A549 (cell line): Measurements from ENCODE around the gene KCNH6. TPM values are rescaled to one million over a fixed set of nuclear protein-coding genes. Genes with fewer than 3 reads are reported as not detected.

Experiments used
- ATAC-seq, 2 experiments: fragments of 200-7000 bp in 1 of 2; fragments of >200 bp in 1 of 2; cut with Nextera tagmentation in 1 of 2; cut with Tn5 transposase in 1 of 2; 3 replicates each; pipeline versions ENCODE4 v1.8.0 to v1.9.1; 2018 to 2020; ENCODE audit warnings: mild to moderate bottlenecking in 1 of 2, moderate library complexity in 1 of 2
- CTCF ChIA-PET: fragments of 300-600 bp; sonication (Branson Sonifier 250); formaldehyde crosslinking; extraction: SDS; loops from one replicate; lab custom pipeline; 2021; ENCODE audit warnings: antibody characterized with exemption, inconsistent platforms; lab: Yijun Ruan, JAX
- POLR2A ChIA-PET: fragments of 350-600 bp; formaldehyde crosslinking; extraction: SDS; loops from one replicate; lab custom pipeline; 2021; ENCODE audit warnings: antibody characterized with exemption, inconsistent platforms; lab: Yijun Ruan, JAX
- DNase-seq, 2 experiments: peaks; one replicate each; pipeline versions ENCODE4 v3.0.0 to v3.0.0-alpha.2; 2011 to 2016; ENCODE audit warnings: low read depth in 1 of 2, low spot score in 1 of 2
- FAIRE-seq: peaks from 2 replicates; lab custom pipeline; 2011; peaks lifted over from hg19 to GRCh38; lab: Jason Lieb, UNC
- H3K27ac ChIP-seq, 2 experiments: fragments of >200 bp; sonication (Bioruptor Twin); formaldehyde crosslinking; 3 replicates each; pipeline ENCODE4 v1.5.1; 2016 to 2017
- H3K4me1 ChIP-seq: fragments of >200 bp; sonication (Bioruptor Twin); formaldehyde crosslinking; 3 replicates; pipeline ENCODE4 v1.6.1; 2016
- H3K4me2 ChIP-seq: fragments of >200 bp; sonication (Bioruptor Twin); formaldehyde crosslinking; 3 replicates; pipeline ENCODE4 v1.6.1; 2016
- H3K4me3 ChIP-seq: fragments of >200 bp; sonication (Bioruptor Twin); formaldehyde crosslinking; 3 replicates; pipeline ENCODE4 v1.5.1; 2016
- H3K9me3 ChIP-seq: fragments of >200 bp; sonication (Bioruptor Twin); formaldehyde crosslinking; 3 replicates; pipeline ENCODE4 v1.6.1; 2016
- BHLHE40 ChIP-seq: IDR thresholded peaks from 2 replicates; pipeline ENCODE4 v1.6.1; 2012; ENCODE audit warnings: low read depth, low read length, inconsistent platforms
- CBX2 ChIP-seq: fragments of 200-600 bp; sonication (generic); IDR thresholded peaks from 2 replicates; pipeline ENCODE4 v1.6.1; 2016; ENCODE audit warnings: low read depth, mild to moderate bottlenecking, borderline replicate concordance
- CBX8 ChIP-seq: fragments of 200-600 bp; sonication (generic); IDR thresholded peaks from 2 replicates; pipeline ENCODE4 v1.6.1; 2016
- E2F6 ChIP-seq: IDR thresholded peaks from 2 replicates; pipeline ENCODE4 v1.6.1; 2012; ENCODE audit warnings: low read depth, borderline replicate concordance
- EHF ChIP-seq: fragments of 250-450 bp; sonication (Bioruptor Pico); IDR thresholded peaks from 2 replicates; pipeline ENCODE4 v1.5.0; 2020; ENCODE audit warnings: mild to moderate bottlenecking
- EHMT2 ChIP-seq: fragments of 200-600 bp; sonication (generic); IDR thresholded peaks from 2 replicates; pipeline ENCODE4 v1.6.1; 2016; ENCODE audit warnings: antibody characterized with exemption, low read depth, mild to moderate bottlenecking, moderate library complexity
- EP300 ChIP-seq, 2 experiments: fragments of >200 bp; sonication (Bioruptor Twin); formaldehyde crosslinking; IDR thresholded peaks; 2 replicates in 1 of 2; 3 replicates in 1 of 2; pipeline ENCODE4 v1.6.1; 2016 to 2017
- FOSB ChIP-seq: fragments of 250-450 bp; sonication (Bioruptor Pico); IDR thresholded peaks from 2 replicates; pipeline ENCODE4 v1.5.0; 2020; ENCODE audit warnings: mild to moderate bottlenecking, moderate library complexity
- GATA3 ChIP-seq: IDR thresholded peaks from 2 replicates; pipeline ENCODE4 v1.6.1; 2012; ENCODE audit warnings: borderline replicate concordance
- HDAC2 ChIP-seq: fragments of 200-600 bp; sonication (generic); IDR thresholded peaks from 2 replicates; pipeline ENCODE4 v1.6.1; 2016
- HES2 ChIP-seq: fragments of >200 bp; sonication (Bioruptor Twin); formaldehyde crosslinking; IDR thresholded peaks from 2 replicates; pipeline ENCODE4 v1.6.1; 2016
- HEYL ChIP-seq: fragments of 250-450 bp; sonication (Bioruptor Pico); IDR thresholded peaks from 2 replicates; pipeline ENCODE4 v1.8.0; 2021; ENCODE audit warnings: mild to moderate bottlenecking, moderate library complexity
- HOXA7 ChIP-seq: fragments of 250-450 bp; sonication (Bioruptor Pico); IDR thresholded peaks from 2 replicates; pipeline ENCODE4 v1.5.0; 2020; ENCODE audit warnings: mild to moderate bottlenecking, moderate library complexity
- HOXB5 ChIP-seq: fragments of 250-450 bp; sonication (Bioruptor Pico); IDR thresholded peaks from 2 replicates; pipeline ENCODE4 v1.5.0; 2020; ENCODE audit warnings: mild to moderate bottlenecking, moderate library complexity
- JUN ChIP-seq, 2 experiments: fragments of >200 bp; sonication (Bioruptor Twin); formaldehyde crosslinking; IDR thresholded peaks; 2 replicates in 1 of 2; 3 replicates in 1 of 2; pipeline ENCODE4 v1.6.1; 2016 to 2017
- JUNB ChIP-seq: fragments of >200 bp; sonication (Bioruptor Twin); formaldehyde crosslinking; IDR thresholded peaks from 2 replicates; pipeline ENCODE4 v1.6.1; 2016
- KDM1A ChIP-seq: fragments of 200-600 bp; sonication (generic); IDR thresholded peaks from 2 replicates; pipeline ENCODE4 v1.6.1; 2016; ENCODE audit warnings: low read depth, mild to moderate bottlenecking
- KDM5A ChIP-seq: fragments of 200-600 bp; sonication (generic); IDR thresholded peaks from 2 replicates; pipeline ENCODE4 v1.6.1; 2016; ENCODE audit warnings: antibody characterized with exemption, mild to moderate bottlenecking
- MAFK ChIP-seq: fragments of 450-650 bp; IDR thresholded peaks from 2 replicates; pipeline ENCODE4 v1.6.1; 2014; ENCODE audit not compliant: partially characterized antibody
- MAX ChIP-seq: IDR thresholded peaks from 2 replicates; pipeline ENCODE4 v1.6.1; 2012
- MYC ChIP-seq: IDR thresholded peaks from 2 replicates; pipeline ENCODE4 v1.6.1; 2012; ENCODE audit warnings: mild to moderate bottlenecking, inconsistent platforms, low read length, improper control_type of control experiment, borderline replicate concordance
- RARB ChIP-seq: fragments of 250-450 bp; sonication (Bioruptor Pico); IDR thresholded peaks from 2 replicates; pipeline ENCODE4 v1.8.0; 2021; ENCODE audit warnings: mild to moderate bottlenecking, moderate library complexity
- RFX5 ChIP-seq: fragments of 450-650 bp; IDR thresholded peaks from 2 replicates; pipeline ENCODE4 v1.7.1; 2014; ENCODE audit warnings: antibody characterized with exemption, mild to moderate bottlenecking, moderate library complexity
- SREBF2 ChIP-seq: fragments of 450-650 bp; IDR thresholded peaks from 2 replicates; pipeline ENCODE4 v1.6.1; 2014; ENCODE audit warnings: mild to moderate bottlenecking, moderate library complexity
- TFCP2L1 ChIP-seq: fragments of 250-450 bp; sonication (Bioruptor Pico); IDR thresholded peaks from 2 replicates; pipeline ENCODE4 v1.5.0; 2021; ENCODE audit warnings: mild to moderate bottlenecking
- ZFP36 ChIP-seq: fragments of 450-650 bp; IDR thresholded peaks from 2 replicates; pipeline ENCODE4 v1.6.1; 2014; ENCODE audit warnings: borderline replicate concordance; ENCODE audit not compliant: partially characterized antibody
- ZSCAN20 ChIP-seq: fragments of 250-450 bp; sonication (Bioruptor Pico); IDR thresholded peaks from 2 replicates; pipeline ENCODE4 v1.8.0; 2022; ENCODE audit warnings: mild to moderate bottlenecking, moderate library complexity
- WGBS: methylation state at CpG from one replicate; pipeline ENCODE4 v1.1.6; 2017; ENCODE audit errors: missing lambda C conversion rate; 5-methylcytosine and 5-hydroxymethylcytosine counted together
- polyA plus RNA-seq, 4 experiments: library from polyadenylated mRNA; depleted of rRNA in 3 of 4; stranded (reverse); fragments of >200 nt; fragmentation: RNase III in 1 of 4; extraction: RNeasy Plus Mini Kit Qiagen cat#74134 plus additional on column Dnase treatment in 1 of 4; gene quantifications; 2 replicates in 3 of 4; 3 replicates in 1 of 4; pipeline ENCODE4 v1.2.3, GENCODE V29; 2011 to 2017

The KCNH6 gene
- polyA plus RNA-seq, 2 of the 4 experiments (the other 2 are of a cell fraction), result not detected

GRCh38 chr17:63491977-63492618 lies 31.1 kb upstream of the KCNH6 start:
- WGBS, result 32% methylated on average over 10 of the region's 10 CpGs
- ATAC-seq, result no peak
- ChIA-PET POLR2A (no interaction called here), CTCF (interaction anchor here (0.9 to 9.1 kb wide), 5 partner anchors 11 to 85 kb away, joined by 3 to 111 read pairs (median 3); no protein-coding TSS in a partner anchor)
- Histone ChIP-seq H3K9me3 (no peaks in the 10 kb centered on the region), H3K4me1 (no peaks in the 10 kb centered on the region), H3K4me2 (no peak overlapping the region), H3K27ac (no peak overlapping the region; a peak in 1 of 6 replicates), H3K4me3 (no peak overlapping the region)
- FAIRE-seq, result no peak
- no peak for DNase-seq
- TF ChIP-seq GATA3, result no peak
- TF ChIP-seq RFX5, result peak; percentile 64; the same call in 1 of the 2 replicates
- TF ChIP-seq, all 56 proteins: peak for 1

- WGBS, result 72% methylated on average over 6 of the region's 6 CpGs
- CTCF ChIA-PET, result interaction anchor here (0.9 to 9.1 kb wide), 5 partner anchors 12 to 86 kb away, joined by 3 to 111 read pairs (median 3); no protein-coding TSS in a partner anchor
Measured at GRCh38 chr17:63492940-63493339, 30.2 kb upstream of the KCNH6 start.

GRCh38 chr17:63493411-63493810 lies 29.7 kb upstream of the KCNH6 start:
- Histone ChIP-seq H3K4me3 (no peak overlapping the region), H3K27ac (no peak overlapping the region; a peak in 1 of 6 replicates), H3K4me2 (no peak overlapping the region), H3K4me1 (no peaks in the 10 kb centered on the region), H3K9me3 (no peaks in the 10 kb centered on the region)
- FAIRE-seq (no peak), ATAC-seq (no peak), DNase-seq (no peak)
- TF ChIP-seq HEYL (CRISPR knock-in tag) (no peak), HOXB5 (CRISPR knock-in tag) (no peak), HDAC2 (no peak), EHF (CRISPR knock-in tag) (no peak), TFCP2L1 (CRISPR knock-in tag) (no peak), HOXA7 (CRISPR knock-in tag) (no peak), RARB (CRISPR knock-in tag) (no peak), HES2 (no peak), MAFK (no peak), JUNB (no peak), CBX2 (no peak), MAX (no peak), CBX8 (no peak), SREBF2 (no peak), FOSB (CRISPR knock-in tag) (no peak)
- WGBS, result 62% methylated on average over 9 of the region's 9 CpGs
- ChIA-PET CTCF (interaction anchor here (0.9 to 9.1 kb wide), 3 partner anchors 12 to 47 kb away, joined by 3 to 111 read pairs (median 3); no protein-coding TSS in a partner anchor), POLR2A (no interaction called here)

More at GRCh38 chr17:63492940-63493339, 30.2 kb upstream of the KCNH6 start:
- ATAC-seq, result no peak
- no peak overlapping the region; a peak in 1 of 6 replicates for H3K27ac ChIP-seq
- no peak for DNase-seq
- FAIRE-seq, result no peak
- TF ChIP-seq MAFK (no peak), MYC (no peak), CBX2 (no peak), ZSCAN20 (CRISPR knock-in tag) (no peak), ZFP36 (no peak), KDM5A (no peak), EHMT2 (no peak), EP300 (IDR thresholded peaks at IDR 0.05) (no peak), MAX (no peak), E2F6 (no peak), JUN (IDR thresholded peaks at IDR 0.05) (no peak), TFCP2L1 (CRISPR knock-in tag) (no peak), BHLHE40 (no peak), JUNB (no peak), KDM1A (no peak)
- H3K4me3 ChIP-seq, result no peak overlapping the region
- no peaks in the 10 kb centered on the region for H3K4me1 ChIP-seq
- H3K9me3 ChIP-seq, result no peaks in the 10 kb centered on the region
- POLR2A ChIA-PET, result no interaction called here
- H3K4me2 ChIP-seq, result no peak overlapping the region
